Chondrocyte (in vitro differentiated cells): Measurements from ENCODE around the gene GBF1. TPM values are rescaled to one million over a fixed set of nuclear protein-coding genes. Genes with fewer than 3 reads are reported as not detected.
"Not testable (repeated sequence)": the region's sequence is repeated elsewhere in the genome, so short reads cannot be mapped to it uniquely, and the experiment has no call there.

ENCODE experiments used
- DNase-seq: peaks from one replicate; pipeline ENCODE4 v3.0.0; 2021; ENCODE audit warnings: mixed read lengths, low spot score
- H3K27ac Mint-ChIP-seq: one replicate; pipeline ENCODE4 v1.8.0; 2021; ENCODE audit warnings: mild to moderate bottlenecking, moderate library complexity, mixed read lengths; ENCODE audit not compliant: unreplicated experiment
- H3K27me3 Mint-ChIP-seq: 2 replicates; pipeline ENCODE4 v1.8.0; 2021; ENCODE audit warnings: low read depth, mixed read lengths
- H3K36me3 Mint-ChIP-seq: 2 replicates; pipeline ENCODE4 v1.8.0; 2021; ENCODE audit warnings: low read depth, mixed read lengths
- H3K4me1 Mint-ChIP-seq: 2 replicates; pipeline ENCODE4 v1.8.0; 2021; ENCODE audit warnings: low read depth, mild to moderate bottlenecking, mixed read lengths
- H3K4me3 Mint-ChIP-seq: one replicate; pipeline ENCODE4 v1.8.0; 2021; ENCODE audit warnings: mild to moderate bottlenecking, moderate library complexity, mixed read lengths; ENCODE audit not compliant: unreplicated experiment
- H3K9me3 Mint-ChIP-seq: 2 replicates; pipeline ENCODE4 v1.8.0; 2021; ENCODE audit warnings: low read depth, mixed read lengths
- total RNA-seq: library from RNA; stranded (reverse); gene quantifications from 3 replicates; pipeline ENCODE4 v1.2.1, GENCODE V29; 2021
- TF ChIP-seq, protein P1 (sequence below): fragments of 200-600 bp; sonication (generic); IDR thresholded peaks from 2 replicates; pipeline ENCODE4 v1.5.0; 2021; ENCODE audit warnings: antibody characterized with exemption, mild to moderate bottlenecking, moderate library complexity

Gene GBF1
- total RNA-seq, 1 donor from 2014 or later: 59.7 TPM

DNA sequence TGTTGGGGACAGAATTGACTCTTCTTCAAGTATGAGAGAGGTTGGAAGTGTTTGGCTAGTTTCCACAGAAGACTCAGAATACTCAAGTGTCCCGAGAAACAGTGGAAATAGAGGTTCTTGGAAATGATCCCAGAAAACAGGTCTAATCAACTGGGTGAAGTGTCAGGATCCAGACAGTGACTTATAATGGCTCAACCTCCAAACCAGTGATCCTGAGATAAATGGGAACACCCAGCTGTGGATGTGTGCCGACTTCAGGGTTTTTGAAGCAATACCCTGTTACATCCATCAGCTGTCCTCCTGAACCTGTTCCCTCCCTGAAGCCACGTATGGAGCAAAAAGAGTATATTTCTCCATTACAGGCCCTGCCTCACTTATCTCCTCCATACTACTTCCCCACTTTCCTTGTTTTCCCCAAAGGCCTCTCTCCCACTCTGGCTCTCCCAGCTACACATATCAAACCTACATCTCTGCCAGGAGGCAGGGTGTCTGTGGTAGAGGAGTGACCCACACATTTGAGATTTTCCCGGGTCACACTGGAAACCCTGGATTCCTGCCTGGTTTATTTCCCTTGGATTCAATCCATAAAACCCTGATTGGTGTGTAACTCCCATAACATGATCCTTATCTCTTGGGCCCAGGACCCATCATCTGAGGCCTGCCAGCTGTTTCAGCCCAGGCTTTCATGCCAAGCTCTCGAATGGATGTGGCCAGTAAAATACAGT is 36.9 kb upstream of the GBF1 start:
- Mint-ChIP-seq H3K27me3 (peaks cover 2% of the 10 kb centered on the region), H3K36me3 (no peaks in the 10 kb centered on the region), H3K27ac (no peak overlapping the region), H3K9me3 (no peaks in the 10 kb centered on the region), H3K4me1 (peaks cover 4% of the 10 kb centered on the region), H3K4me3 (no peak overlapping the region)
- TF ChIP-seq, protein P1, sequence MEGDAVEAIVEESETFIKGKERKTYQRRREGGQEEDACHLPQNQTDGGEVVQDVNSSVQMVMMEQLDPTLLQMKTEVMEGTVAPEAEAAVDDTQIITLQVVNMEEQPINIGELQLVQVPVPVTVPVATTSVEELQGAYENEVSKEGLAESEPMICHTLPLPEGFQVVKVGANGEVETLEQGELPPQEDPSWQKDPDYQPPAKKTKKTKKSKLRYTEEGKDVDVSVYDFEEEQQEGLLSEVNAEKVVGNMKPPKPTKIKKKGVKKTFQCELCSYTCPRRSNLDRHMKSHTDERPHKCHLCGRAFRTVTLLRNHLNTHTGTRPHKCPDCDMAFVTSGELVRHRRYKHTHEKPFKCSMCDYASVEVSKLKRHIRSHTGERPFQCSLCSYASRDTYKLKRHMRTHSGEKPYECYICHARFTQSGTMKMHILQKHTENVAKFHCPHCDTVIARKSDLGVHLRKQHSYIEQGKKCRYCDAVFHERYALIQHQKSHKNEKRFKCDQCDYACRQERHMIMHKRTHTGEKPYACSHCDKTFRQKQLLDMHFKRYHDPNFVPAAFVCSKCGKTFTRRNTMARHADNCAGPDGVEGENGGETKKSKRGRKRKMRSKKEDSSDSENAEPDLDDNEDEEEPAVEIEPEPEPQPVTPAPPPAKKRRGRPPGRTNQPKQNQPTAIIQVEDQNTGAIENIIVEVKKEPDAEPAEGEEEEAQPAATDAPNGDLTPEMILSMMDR: no peak
- DNase-seq: no peak

DNA sequence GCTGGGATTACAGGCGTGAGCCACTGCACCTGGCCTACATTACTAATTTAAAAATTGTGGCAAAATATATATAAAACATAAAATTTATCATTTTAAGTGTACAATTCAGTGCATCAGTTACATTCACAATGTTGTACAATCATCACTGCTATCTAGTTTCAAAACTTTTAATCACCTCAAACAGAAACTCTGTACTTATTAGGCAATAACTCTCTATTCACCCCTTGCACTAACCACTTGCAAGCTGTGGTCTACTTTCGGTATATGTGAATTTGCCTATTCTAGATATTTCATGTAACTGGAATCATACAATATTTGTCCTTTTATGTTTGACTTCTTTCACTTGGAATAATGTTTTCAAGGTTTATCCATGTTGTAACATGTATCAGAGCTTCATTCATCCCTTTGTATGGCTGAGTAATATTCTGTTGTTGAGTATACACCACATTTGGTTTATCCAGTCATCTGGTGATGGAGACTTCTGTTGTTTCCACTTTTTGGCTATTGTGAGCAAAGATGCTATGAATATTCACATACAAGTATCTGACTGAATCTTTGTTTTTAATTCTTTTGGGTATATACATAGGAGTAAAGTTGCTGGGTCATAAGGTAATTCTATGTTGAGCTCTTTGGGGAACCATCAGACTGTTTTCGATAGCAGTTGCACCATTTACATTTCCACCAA is 33.6 kb upstream of the GBF1 start:
- peaks cover 4% of the 10 kb centered on the region for H3K4me1 Mint-ChIP-seq
- TF ChIP-seq, protein P1: no peak
- H3K27me3 Mint-ChIP-seq: peaks cover 4% of the 10 kb centered on the region
- H3K9me3 Mint-ChIP-seq: no peaks in the 10 kb centered on the region
- H3K27ac Mint-ChIP-seq: no peak overlapping the region
- DNase-seq: no peak
- H3K4me3 Mint-ChIP-seq: no peak overlapping the region
- no peaks in the 10 kb centered on the region for H3K36me3 Mint-ChIP-seq

DNA sequence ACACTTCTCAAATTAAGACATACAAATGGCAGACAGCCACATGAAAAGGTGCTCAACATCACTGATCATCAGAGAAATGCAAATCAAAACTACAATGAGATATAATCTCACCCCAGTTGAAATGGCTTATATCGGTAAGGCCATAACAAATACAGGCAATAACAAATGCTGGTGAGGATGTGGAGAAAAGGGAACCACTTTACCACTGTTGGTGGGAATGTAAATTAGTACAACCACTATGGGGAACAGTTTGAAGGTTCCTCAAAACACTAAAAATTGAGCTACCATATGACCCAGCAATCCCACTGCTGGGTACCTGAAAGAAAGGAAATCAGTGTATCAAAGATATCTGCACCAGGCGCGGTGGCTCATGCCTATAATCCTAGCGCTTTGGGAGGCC is 31.7 kb upstream of the GBF1 start:
- H3K4me3 Mint-ChIP-seq, DNase-seq, H3K36me3 Mint-ChIP-seq, H3K9me3 Mint-ChIP-seq, H3K27me3 Mint-ChIP-seq, H3K4me1 Mint-ChIP-seq, H3K27ac Mint-ChIP-seq: not testable (repeated sequence)

DNA sequence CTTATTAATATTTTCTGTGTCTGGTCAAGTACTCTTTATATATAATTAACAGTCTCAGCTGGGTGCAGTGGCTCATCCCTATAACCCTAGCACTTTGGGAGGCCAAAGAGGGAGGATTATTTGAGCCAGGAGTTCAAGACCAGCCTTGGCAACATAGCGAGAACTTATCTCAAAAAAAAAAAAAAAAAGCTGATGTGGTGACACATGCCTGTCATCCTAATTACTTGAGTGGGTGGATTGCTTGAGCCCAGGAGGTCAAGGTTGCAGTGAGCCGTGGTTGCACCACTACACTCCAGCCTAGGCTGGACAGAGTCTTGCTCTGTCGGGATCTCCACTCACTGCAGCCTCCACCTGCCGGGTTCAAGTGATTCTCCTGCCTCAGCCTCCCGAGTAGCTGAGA is 26.0 kb upstream of the GBF1 start:
- no peaks in the 10 kb centered on the region for H3K36me3 Mint-ChIP-seq
- no peak overlapping the region for H3K4me3 Mint-ChIP-seq
- no peaks in the 10 kb centered on the region for H3K9me3 Mint-ChIP-seq
- peaks cover 11% of the 10 kb centered on the region for H3K27me3 Mint-ChIP-seq
- DNase-seq: no peak
- TF ChIP-seq, protein P1: no peak
- H3K4me1 Mint-ChIP-seq: peaks cover 6% of the 10 kb centered on the region
- no peak overlapping the region for H3K27ac Mint-ChIP-seq

DNA sequence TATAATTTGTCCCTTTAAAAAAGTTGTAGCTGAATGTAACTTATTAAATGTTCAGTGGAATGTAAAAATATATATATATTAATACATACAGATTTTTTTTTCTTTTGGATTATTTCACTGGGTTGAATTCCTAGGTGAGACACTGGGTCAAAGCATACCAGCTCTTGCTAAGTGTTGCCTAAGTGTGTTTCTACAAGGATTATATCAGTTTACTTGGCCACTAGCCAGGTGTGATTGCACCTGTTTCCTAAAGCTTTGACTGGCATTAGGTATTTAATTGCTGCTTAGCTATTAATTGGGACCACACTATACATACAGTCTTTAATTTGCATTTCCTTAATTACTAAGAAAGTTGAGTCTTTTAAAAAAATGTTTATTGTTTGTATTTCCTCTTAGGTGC is 24.7 kb upstream of the GBF1 start:
- no peaks in the 10 kb centered on the region for H3K9me3 Mint-ChIP-seq
- TF ChIP-seq, protein P1: no peak
- H3K27me3 Mint-ChIP-seq: peaks cover 11% of the 10 kb centered on the region
- H3K36me3 Mint-ChIP-seq: no peaks in the 10 kb centered on the region
- no peak overlapping the region for H3K27ac Mint-ChIP-seq
- DNase-seq: no peak
- H3K4me1 Mint-ChIP-seq: peaks cover 8% of the 10 kb centered on the region
- no peak overlapping the region for H3K4me3 Mint-ChIP-seq
